K562 (cell line): Measurements from ENCODE around the gene NPB. TPM values are rescaled to one million over a fixed set of nuclear protein-coding genes. Genes with fewer than 3 reads are reported as not detected.
A peak's percentile ranks its signal among the peaks of the same experiment; 100 is the strongest.

Experiments
- ADNP ChIP-seq: fragments of 200-800 bp; sonication (Bioruptor generic); IDR thresholded peaks from 2 replicates; pipeline ENCODE4 v1.6.1; 2016; ENCODE audit warnings: missing genetic modification characterization, missing compliant biosample characterization
- DNMT1 ChIP-seq: fragments of 450-650 bp; IDR thresholded peaks from 2 replicates; pipeline ENCODE4 v1.6.1; 2016; ENCODE audit warnings: antibody characterized with exemption, mild to moderate bottlenecking
- ETV1 ChIP-seq: fragments of 450-650 bp; conservative IDR thresholded peaks from 2 replicates; pipeline ENCODE4 v1.6.1; 2016; ENCODE audit warnings: missing genetic modification characterization, control low read depth, low read depth, missing compliant biosample characterization
- MAFG ChIP-seq: fragments of 450-650 bp; conservative IDR thresholded peaks from 2 replicates; pipeline ENCODE4 v1.6.1; 2016; ENCODE audit warnings: missing genetic modification characterization, missing compliant biosample characterization
- MTA3 ChIP-seq: fragments of 450-650 bp; formaldehyde crosslinking; IDR thresholded peaks from 2 replicates; pipeline ENCODE4 v1.6.1; 2017; ENCODE audit warnings: mild to moderate bottlenecking, borderline replicate concordance
- PML ChIP-seq: IDR thresholded peaks from 2 replicates; pipeline ENCODE4 v1.6.1; 2012; ENCODE audit warnings: low read length, inconsistent platforms
- PRMT5 ChIP-seq: sonication (generic); formaldehyde crosslinking; IDR thresholded peaks from 2 replicates; pipeline ENCODE4 v1.5.0; 2020; ENCODE audit warnings: missing genetic modification reagents
- PTRF ChIP-seq: fragments of 450-650 bp; IDR thresholded peaks from 2 replicates; pipeline ENCODE4 v1.6.1; 2016; ENCODE audit warnings: mild to moderate bottlenecking, missing genetic modification characterization, missing compliant biosample characterization
- SMARCE1 ChIP-seq: fragments of 450-650 bp; IDR thresholded peaks from 2 replicates; pipeline ENCODE4 v1.7.1; 2016; ENCODE audit warnings: mild to moderate bottlenecking
- STAG1 ChIP-seq: sonication (generic); formaldehyde crosslinking; IDR thresholded peaks from 2 replicates; pipeline ENCODE4 v1.5.0; 2020; ENCODE audit warnings: missing genetic modification reagents, borderline replicate concordance
- STAT5A ChIP-seq: IDR thresholded peaks from 2 replicates; pipeline ENCODE4 v1.6.1; 2012; ENCODE audit warnings: low read length, inconsistent platforms, borderline replicate concordance
- STAT5B ChIP-seq: fragments of 250-450 bp; sonication (Bioruptor Pico); IDR thresholded peaks from 2 replicates; pipeline ENCODE4 v1.8.0; 2021; ENCODE audit warnings: mild to moderate bottlenecking, inconsistent platforms
- TEAD1 ChIP-seq, 2 experiments: fragments of 450-650 bp in 1 of 2; sonication (generic) in 1 of 2; formaldehyde crosslinking; IDR thresholded peaks; 2 replicates each; pipeline versions ENCODE4 v1.4.0 to v1.8.0; 2020 to 2022; ENCODE audit warnings: mild to moderate bottlenecking in 2 of 2, missing genetic modification reagents in 1 of 2
- TEAD4 ChIP-seq, 2 experiments: sonication (generic) in 1 of 2; formaldehyde crosslinking in 1 of 2; IDR thresholded peaks; 2 replicates each; pipeline versions ENCODE4 v1.6.1 to v1.8.0; 2012 to 2022; ENCODE audit warnings: borderline replicate concordance in 1 of 2, inconsistent platforms in 1 of 2, low read length in 1 of 2, mild to moderate bottlenecking in 1 of 2, missing genetic modification reagents in 1 of 2
- TRIM24 ChIP-seq, 2 experiments: fragments of 450-650 bp; IDR thresholded peaks; 2 replicates each; pipeline ENCODE4 v1.6.1; 2016
- TSC22D4 ChIP-seq: fragments of 450-650 bp; IDR thresholded peaks from 2 replicates; pipeline ENCODE4 v1.6.1; 2016; ENCODE audit warnings: missing genetic modification characterization, missing biosample characterization, control low read depth
- XRCC3 ChIP-seq: fragments of 450-650 bp; IDR thresholded peaks from 2 replicates; pipeline ENCODE4 v1.6.1; 2017; ENCODE audit warnings: mild to moderate bottlenecking, moderate library complexity
- ZNF12 ChIP-seq: sonication (generic); formaldehyde crosslinking; IDR thresholded peaks from 2 replicates; pipeline ENCODE4 v1.4.0; 2020; ENCODE audit warnings: mild to moderate bottlenecking, missing genetic modification reagents
- ZNF316 ChIP-seq: fragments of 450-650 bp; IDR thresholded peaks from 2 replicates; pipeline ENCODE4 v1.6.1; 2016
- ZNF644 ChIP-seq: fragments of 200-800 bp; sonication (Bioruptor generic); IDR thresholded peaks from 2 replicates; pipeline ENCODE4 v1.6.1; 2016; ENCODE audit warnings: low read depth, missing genetic modification characterization, missing compliant biosample characterization
- ZNF766 ChIP-seq: fragments of 200-800 bp; sonication (Bioruptor generic); conservative IDR thresholded peaks from 2 replicates; pipeline ENCODE4 v1.6.1; 2016; ENCODE audit warnings: missing genetic modification characterization, missing compliant biosample characterization
- ZNF785 ChIP-seq: fragments of 250-450 bp; sonication (Bioruptor Pico); IDR thresholded peaks from 2 replicates; pipeline ENCODE4 v1.4.0; 2020; ENCODE audit warnings: mild to moderate bottlenecking
- polyA plus RNA-seq, 8 experiments: library from polyadenylated mRNA; depleted of rRNA in 4 of 8; stranded (reverse) in 5 of 8; unstranded in 3 of 8; fragments of >200 nt; fragmentation: Nextera tagmentation in 2 of 8; fragmentation: Illumina TruSeq in 1 of 8; extraction: Ambion mirVana in 2 of 8; extraction: Trizol in 1 of 8; gene quantifications; 2 replicates each; pipeline versions ENCODE4 v1.2.1 to v1.2.3, GENCODE V29; 2011 to 2014; ENCODE audit warnings: inconsistent platforms in 1 of 8, missing spikeins in 1 of 8
- total RNA-seq, 7 experiments: library from RNA; depleted of rRNA in 6 of 7; stranded (reverse); fragments of >200 nt in 6 of 7; fragmentation: Illumina TruSeq in 2 of 7; extraction: Trizol in 2 of 7; gene quantifications; 2 replicates each; pipeline versions ENCODE4 v1.2.1 to v1.2.3, GENCODE V29; 2011 to 2021; ENCODE audit warnings: low replicate concordance in 1 of 7
- TF ChIP-seq, protein P1 (sequence below): fragments of 250-450 bp; sonication (Bioruptor Pico); IDR thresholded peaks from 2 replicates; pipeline ENCODE4 v1.4.0; 2020
- TF ChIP-seq, protein P2 (sequence below): IDR thresholded peaks from 2 replicates; pipeline ENCODE4 v1.6.1; 2011; ENCODE audit not compliant: insufficient read length; ENCODE audit errors: extremely low read depth
- TF ChIP-seq, protein P3 (sequence below): sonication (generic); formaldehyde crosslinking; IDR thresholded peaks from 2 replicates; pipeline ENCODE4 v1.8.0; 2023; ENCODE audit warnings: mild to moderate bottlenecking, missing genetic modification reagents

The NPB gene
- total and polyA plus RNA-seq, 9 of the 15 experiments (the other 6 are each of a cell fraction or from before 2014, with no cell fraction given), result 0.03 to 0.61 (median 0.14) TPM; not detected in 2

DNA sequence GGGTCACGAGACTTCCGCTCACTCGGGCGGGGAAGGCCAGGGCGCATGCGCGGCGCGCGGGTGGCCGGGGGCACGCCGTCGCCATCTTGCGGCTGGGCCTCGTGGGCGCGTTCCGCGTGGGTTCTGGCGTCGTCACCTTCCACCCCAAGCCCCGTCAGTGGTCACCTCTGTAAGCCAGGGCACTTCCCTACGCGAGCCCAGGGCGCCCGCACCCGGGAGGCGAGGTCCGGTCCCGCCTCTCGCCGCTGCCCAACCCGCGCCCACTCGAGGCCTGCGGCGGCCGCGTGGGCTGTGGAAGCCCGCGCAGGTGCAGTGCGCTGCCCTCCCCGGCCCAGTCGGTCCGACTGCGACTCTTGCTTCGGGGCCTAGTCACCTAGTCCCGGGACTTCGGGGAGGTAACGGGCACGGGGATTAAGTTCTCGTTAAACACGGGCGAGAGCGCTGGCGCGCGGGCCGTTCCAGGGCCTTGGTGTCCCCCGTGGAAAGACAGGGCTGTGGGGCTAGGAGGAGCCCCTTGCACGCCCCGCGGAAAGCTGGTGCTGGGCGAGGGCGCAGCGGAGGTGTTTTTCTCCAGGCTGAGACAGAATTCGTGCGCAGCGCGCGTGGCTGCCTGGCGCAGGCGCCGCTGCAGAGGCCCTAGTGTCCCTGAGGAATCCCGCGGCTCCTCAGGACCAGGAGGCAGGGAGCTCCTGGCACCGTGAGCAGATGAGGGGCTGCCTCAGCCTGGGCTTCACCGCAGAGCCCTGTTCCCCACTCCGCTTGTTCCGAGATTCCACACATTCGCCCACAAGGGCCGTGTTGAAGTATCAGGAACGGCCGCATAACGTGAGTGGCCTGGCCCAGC is 30.4 kb upstream of the NPB start (continued):
- no peak for TF ChIP-seq TEAD4 (IDR thresholded peaks at IDR 0.05; ENCODE audit: low read length)
- peak; percentile 53; the same call in 1 of the 2 replicates for TF ChIP-seq TEAD4 (CRISPR knock-in tag; IDR thresholded peaks at IDR 0.05; ENCODE audit: borderline replicate concordance)
- TF ChIP-seq STAG1, result peak; percentile 49; the same call in 1 of the 2 replicates
- no peak for TF ChIP-seq PRMT5 (CRISPR knock-in tag)
- TF ChIP-seq TSC22D4 (tag), result no peak
- no peak for TF ChIP-seq PTRF (tag)
- no peak for TF ChIP-seq STAT5B (CRISPR knock-in tag)
- peak; percentile 91 for TF ChIP-seq ETV1
- TF ChIP-seq ZNF316, result no peak
- TF ChIP-seq DNMT1, result no peak
- TF ChIP-seq XRCC3, result no peak
- TF ChIP-seq MAFG (tag), result no peak
- TF ChIP-seq SMARCE1, result no peak
- no peak; the same call in 1 of the 2 replicates for TF ChIP-seq ZNF12 (CRISPR knock-in tag)
- TF ChIP-seq, protein P1, sequence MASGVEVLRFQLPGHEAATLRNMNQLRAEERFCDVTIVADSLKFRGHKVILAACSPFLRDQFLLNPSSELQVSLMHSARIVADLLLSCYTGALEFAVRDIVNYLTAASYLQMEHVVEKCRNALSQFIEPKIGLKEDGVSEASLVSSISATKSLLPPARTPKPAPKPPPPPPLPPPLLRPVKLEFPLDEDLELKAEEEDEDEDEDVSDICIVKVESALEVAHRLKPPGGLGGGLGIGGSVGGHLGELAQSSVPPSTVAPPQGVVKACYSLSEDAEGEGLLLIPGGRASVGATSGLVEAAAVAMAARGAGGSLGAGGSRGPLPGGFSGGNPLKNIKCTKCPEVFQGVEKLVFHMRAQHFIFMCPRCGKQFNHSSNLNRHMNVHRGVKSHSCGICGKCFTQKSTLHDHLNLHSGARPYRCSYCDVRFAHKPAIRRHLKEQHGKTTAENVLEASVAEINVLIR, result no peak
- TF ChIP-seq ZNF766 (CRISPR knock-in tag), result peak; percentile 66; the same call in 1 of the 2 replicates
- TF ChIP-seq ADNP, result no peak
- peak; percentile 97 for TF ChIP-seq MTA3
- TF ChIP-seq, protein P2, sequence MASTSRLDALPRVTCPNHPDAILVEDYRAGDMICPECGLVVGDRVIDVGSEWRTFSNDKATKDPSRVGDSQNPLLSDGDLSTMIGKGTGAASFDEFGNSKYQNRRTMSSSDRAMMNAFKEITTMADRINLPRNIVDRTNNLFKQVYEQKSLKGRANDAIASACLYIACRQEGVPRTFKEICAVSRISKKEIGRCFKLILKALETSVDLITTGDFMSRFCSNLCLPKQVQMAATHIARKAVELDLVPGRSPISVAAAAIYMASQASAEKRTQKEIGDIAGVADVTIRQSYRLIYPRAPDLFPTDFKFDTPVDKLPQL, result no peak
- TF ChIP-seq PML, result 0 out of 2 replicates have a peak, but pooled peaks have one; percentile 38
- TF ChIP-seq ZNF785 (CRISPR knock-in tag), result no peak
- TF ChIP-seq TRIM24 (IDR thresholded peaks at IDR 0.05), result no peak
- TF ChIP-seq TEAD1 (CRISPR knock-in tag; IDR thresholded peaks at IDR 0.05), result peak; percentile 44 to 95; a peak in 3 of 4 replicates
- 0 out of 2 replicates have a peak, but pooled peaks have one; percentile 65 for TF ChIP-seq ZNF644
- TF ChIP-seq STAT5A, result no peak
- TF ChIP-seq, protein P3, sequence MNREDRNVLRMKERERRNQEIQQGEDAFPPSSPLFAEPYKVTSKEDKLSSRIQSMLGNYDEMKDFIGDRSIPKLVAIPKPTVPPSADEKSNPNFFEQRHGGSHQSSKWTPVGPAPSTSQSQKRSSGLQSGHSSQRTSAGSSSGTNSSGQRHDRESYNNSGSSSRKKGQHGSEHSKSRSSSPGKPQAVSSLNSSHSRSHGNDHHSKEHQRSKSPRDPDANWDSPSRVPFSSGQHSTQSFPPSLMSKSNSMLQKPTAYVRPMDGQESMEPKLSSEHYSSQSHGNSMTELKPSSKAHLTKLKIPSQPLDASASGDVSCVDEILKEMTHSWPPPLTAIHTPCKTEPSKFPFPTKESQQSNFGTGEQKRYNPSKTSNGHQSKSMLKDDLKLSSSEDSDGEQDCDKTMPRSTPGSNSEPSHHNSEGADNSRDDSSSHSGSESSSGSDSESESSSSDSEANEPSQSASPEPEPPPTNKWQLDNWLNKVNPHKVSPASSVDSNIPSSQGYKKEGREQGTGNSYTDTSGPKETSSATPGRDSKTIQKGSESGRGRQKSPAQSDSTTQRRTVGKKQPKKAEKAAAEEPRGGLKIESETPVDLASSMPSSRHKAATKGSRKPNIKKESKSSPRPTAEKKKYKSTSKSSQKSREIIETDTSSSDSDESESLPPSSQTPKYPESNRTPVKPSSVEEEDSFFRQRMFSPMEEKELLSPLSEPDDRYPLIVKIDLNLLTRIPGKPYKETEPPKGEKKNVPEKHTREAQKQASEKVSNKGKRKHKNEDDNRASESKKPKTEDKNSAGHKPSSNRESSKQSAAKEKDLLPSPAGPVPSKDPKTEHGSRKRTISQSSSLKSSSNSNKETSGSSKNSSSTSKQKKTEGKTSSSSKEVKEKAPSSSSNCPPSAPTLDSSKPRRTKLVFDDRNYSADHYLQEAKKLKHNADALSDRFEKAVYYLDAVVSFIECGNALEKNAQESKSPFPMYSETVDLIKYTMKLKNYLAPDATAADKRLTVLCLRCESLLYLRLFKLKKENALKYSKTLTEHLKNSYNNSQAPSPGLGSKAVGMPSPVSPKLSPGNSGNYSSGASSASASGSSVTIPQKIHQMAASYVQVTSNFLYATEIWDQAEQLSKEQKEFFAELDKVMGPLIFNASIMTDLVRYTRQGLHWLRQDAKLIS (CRISPR knock-in tag), result peak; percentile 96
